ENCODE data around the gene CCDC80. TPM values are rescaled to one million over a fixed set of nuclear protein-coding genes. Genes with fewer than 3 reads are reported as not detected.
A peak's percentile ranks its signal among the peaks of the same experiment; 100 is the strongest.

The CCDC80 gene
- total and polyA plus RNA-seq, 11 donors, result 10.4 to 538 (median 87.2) TPM

- H3K4me3 ChIP-seq, result no peak overlapping the region
- intact Hi-C loops (cut with DNase I), result loop anchor here (2.0 to 10.0 kb wide), 8 partner anchors 122 to 402 kb away; partner anchors contain the start of gene CD200R1 (in 6 of the 10)
- TF ChIP-seq POLR2A (IDR thresholded peaks at IDR 0.05) (no peak), CTCF (IDR thresholded peaks at IDR 0.05) (peak; percentile 26 to 75 (median 56))
- peak in 1 of 4 donors; percentile 54 for ATAC-seq
- no peak overlapping the region for H3K27ac ChIP-seq
- DNase-seq, result no peak
- WGBS, 4 donors, result 69 to 80% (median 72%) methylated on average over 2 of the region's 2 CpGs
- no peaks in the 10 kb centered on the region for H3K9me3 ChIP-seq
- H3K4me1 ChIP-seq, result peaks cover 0 to 16% (median 2%) of the 10 kb centered on the region in 12 donors
- H3K27me3 ChIP-seq, result no peaks in the 10 kb centered on the region
- peaks cover 0 to 97% (median 63%) of the 10 kb centered on the region in 9 donors for H3K36me3 ChIP-seq
These were observed 58.6 kb downstream of the CCDC80 start for GRCh38 chr3:112582244-112582874.

GRCh38 chr3:112579697-112580096 is 61.2 kb downstream of the CCDC80 start:
- intact Hi-C loops (cut with DNase I), result loop anchor here in 9 of 10 donors (2.0 to 10.0 kb wide), 8 partner anchors 125 to 405 kb away; partner anchors contain the start of gene CD200R1 (in 6 of the 9)
- H3K27me3 ChIP-seq, result no peaks in the 10 kb centered on the region
- TF ChIP-seq POLR2A (IDR thresholded peaks at IDR 0.05), result no peak
- no peak for TF ChIP-seq CTCF (IDR thresholded peaks at IDR 0.05)
- WGBS, 4 donors, result 69 to 79% (median 73%) methylated on average over 3 of the region's 3 CpGs
- H3K4me1 ChIP-seq, result peaks cover 0 to 16% (median 2%) of the 10 kb centered on the region in 12 donors
- H3K9me3 ChIP-seq, result no peaks in the 10 kb centered on the region
- ATAC-seq (no peak), DNase-seq (no peak)
- peak overlapping the region in 3 of 12 donors; percentile 16 to 50 (median 33) for H3K27ac ChIP-seq
- H3K36me3 ChIP-seq, result peaks cover 0 to 97% (median 42%) of the 10 kb centered on the region in 9 donors
- no peak overlapping the region for H3K4me3 ChIP-seq

- H3K27me3 ChIP-seq, result no peaks in the 10 kb centered on the region
- H3K27ac ChIP-seq, result peak overlapping the region in 1 of 12 donors; percentile 33
- H3K4me3 ChIP-seq, result no peak overlapping the region
- TF ChIP-seq CTCF (IDR thresholded peaks at IDR 0.05), result no peak
- TF ChIP-seq POLR2A (IDR thresholded peaks at IDR 0.05), result no peak
- WGBS, 4 donors, result 86 to 95% (median 90%) methylated on average over 3 of the region's 3 CpGs
- no peak for DNase-seq
- peaks cover 0 to 97% (median 42%) of the 10 kb centered on the region in 9 donors for H3K36me3 ChIP-seq
- no peak for ATAC-seq
- H3K9me3 ChIP-seq, result no peaks in the 10 kb centered on the region
- intact Hi-C loops (cut with DNase I), result no loop called here
- H3K4me1 ChIP-seq, result peaks cover 0 to 16% (median 2%) of the 10 kb centered on the region in 12 donors
These were observed 61.7 kb downstream of the CCDC80 start for GRCh38 chr3:112579232-112579631.

GRCh38 chr3:112572701-112573100 is 68.2 kb downstream of the CCDC80 start:
- ATAC-seq (no peak), DNase-seq (no peak)
- Histone ChIP-seq H3K27ac (peak overlapping the region in 1 of 12 donors; percentile 17), H3K4me3 (no peak overlapping the region), H3K4me1 (peaks cover 0 to 20% (median 0%) of the 10 kb centered on the region in 12 donors), H3K36me3 (peaks cover 0 to 93% (median 63%) of the 10 kb centered on the region in 9 donors), H3K27me3 (no peaks in the 10 kb centered on the region), H3K9me3 (no peaks in the 10 kb centered on the region)
- WGBS, 4 donors, result 90 to 100% (median 95%) methylated on average over 1 of the region's 1 CpG
- TF ChIP-seq CTCF (IDR thresholded peaks at IDR 0.05) (no peak), POLR2A (IDR thresholded peaks at IDR 0.05) (no peak)
- intact Hi-C loops (cut with DNase I), result no loop called here

Data from heart left ventricle (tissue), 16 donors.